Frontal cortex (tissue), 4 donors: ENCODE results near the gene C1orf159. TPM values are rescaled to one million over a fixed set of nuclear protein-coding genes. Genes with fewer than 3 reads are reported as not detected.

Experiments used
- DNase-seq, 2 donors: peaks; one replicate each; pipeline ENCODE4 v3.0.0; 2012; ENCODE audit warnings: low spot score in 2 of 2
- FAIRE-seq: peaks from 2 replicates; lab custom pipeline; 2012; peaks lifted over from hg19 to GRCh38; lab: Jason Lieb, UNC
- total RNA-seq: library from RNA; depleted of rRNA; stranded (reverse); fragments of >200 nt; gene quantifications from one replicate; pipeline ENCODE4 v1.2.3, GENCODE V29; 2014
- donor health status: control.
- donor health status: control.
- donor health status: control.

Gene C1orf159
- total RNA-seq, 1 donor from 2014 or later = 6.1 TPM

DNA sequence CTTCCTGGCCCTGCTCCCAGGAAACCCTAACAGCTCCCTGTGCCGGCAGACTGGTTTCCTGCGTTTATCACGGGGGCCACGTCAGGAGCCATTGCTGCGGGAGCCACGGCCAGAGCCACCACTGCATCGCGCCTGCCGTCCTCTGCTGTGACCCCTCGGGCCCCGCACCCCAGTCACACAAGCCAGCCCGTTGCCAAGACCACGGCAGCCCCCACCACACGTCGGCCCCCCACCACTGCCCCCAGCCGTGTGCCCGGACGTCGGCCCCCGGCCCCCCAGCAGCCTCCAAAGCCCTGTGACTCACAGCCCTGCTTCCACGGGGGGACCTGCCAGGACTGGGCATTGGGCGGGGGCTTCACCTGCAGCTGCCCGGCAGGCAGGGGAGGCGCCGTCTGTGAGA lies 67.9 kb downstream of the C1orf159 start:
- FAIRE-seq = no peak

DNA sequence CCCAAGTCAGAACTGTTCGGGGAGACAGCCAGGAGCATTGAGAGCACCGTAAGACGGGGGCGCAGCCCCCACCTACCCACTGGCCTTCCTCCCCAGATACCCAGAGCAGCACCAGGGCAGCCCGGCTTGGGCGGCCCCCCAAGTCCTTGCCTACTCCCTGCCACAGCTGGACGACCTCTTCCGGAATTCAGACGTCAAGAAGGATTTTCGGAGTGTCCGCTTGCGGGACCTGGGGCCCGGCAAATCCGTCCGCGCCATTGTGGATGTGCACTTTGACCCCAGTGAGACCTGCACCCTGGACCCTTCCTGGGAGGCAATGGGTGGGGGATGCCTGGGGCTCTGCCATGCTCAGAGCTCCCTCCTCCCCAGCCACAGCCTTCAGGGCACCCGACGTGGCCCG lies 68.5 kb downstream of the C1orf159 start:
- DNase-seq = no peak
- no peak for FAIRE-seq

More for the DNA sequence above, 67.9 kb downstream of the C1orf159 start:
- no peak for DNase-seq

DNA sequence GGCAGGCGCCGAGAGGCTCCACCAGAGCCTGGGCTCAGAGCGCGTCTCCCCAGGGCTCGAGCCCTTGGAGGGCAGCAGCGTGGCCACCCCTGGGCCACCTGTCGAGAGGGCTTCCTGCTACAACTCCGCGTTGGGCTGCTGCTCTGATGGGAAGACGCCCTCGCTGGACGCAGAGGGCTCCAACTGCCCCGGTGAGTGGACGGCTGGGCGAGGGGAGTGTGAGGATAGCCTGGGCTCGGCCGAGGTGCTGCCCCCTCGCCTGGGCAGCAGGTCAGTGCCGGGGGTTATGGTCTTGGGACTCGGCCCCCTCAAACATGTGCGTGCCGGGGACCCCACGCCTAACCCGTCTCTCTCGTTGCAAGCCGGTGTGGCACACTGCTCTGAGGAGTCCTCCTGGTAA lies 69.1 kb downstream of the C1orf159 start:
- no peak for FAIRE-seq
- DNase-seq = no peak

DNA sequence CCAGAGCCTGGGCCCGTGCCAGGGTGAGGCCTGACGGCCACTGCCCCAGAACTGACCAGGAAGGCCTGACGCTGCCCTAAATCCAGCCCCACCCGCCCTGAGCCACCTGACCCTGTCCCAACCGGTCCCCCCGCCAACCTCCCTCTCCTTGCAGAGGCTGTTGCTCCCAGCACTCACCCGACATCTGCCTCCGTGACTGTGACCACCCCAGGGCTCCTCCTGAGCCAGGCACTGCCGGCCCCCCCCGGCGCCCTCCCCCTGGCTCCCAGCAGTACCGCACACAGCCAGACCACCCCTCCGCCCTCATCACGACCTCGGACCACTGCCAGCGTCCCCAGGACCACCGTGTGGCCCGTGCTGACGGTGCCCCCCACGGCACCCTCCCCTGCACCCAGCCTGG lies 69.6 kb downstream of the C1orf159 start:
- FAIRE-seq (no peak), DNase-seq (no peak)

DNA sequence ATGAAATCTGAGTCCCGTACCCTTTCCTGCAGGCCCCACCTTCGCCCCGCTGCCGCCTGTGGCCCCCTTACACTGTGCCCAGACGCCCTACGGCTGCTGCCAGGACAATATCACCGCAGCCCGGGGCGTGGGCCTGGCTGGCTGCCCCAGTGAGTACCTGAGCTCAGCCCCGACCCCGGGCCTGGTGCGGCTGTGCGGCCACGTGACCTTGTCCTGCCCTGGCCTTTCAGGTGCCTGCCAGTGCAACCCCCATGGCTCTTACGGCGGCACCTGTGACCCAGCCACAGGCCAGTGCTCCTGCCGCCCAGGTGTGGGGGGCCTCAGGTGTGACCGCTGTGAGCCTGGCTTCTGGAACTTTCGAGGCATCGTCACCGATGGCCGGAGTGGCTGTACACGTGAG lies 70.8 kb downstream of the C1orf159 start:
- FAIRE-seq = no peak
- DNase-seq = no peak

DNA sequence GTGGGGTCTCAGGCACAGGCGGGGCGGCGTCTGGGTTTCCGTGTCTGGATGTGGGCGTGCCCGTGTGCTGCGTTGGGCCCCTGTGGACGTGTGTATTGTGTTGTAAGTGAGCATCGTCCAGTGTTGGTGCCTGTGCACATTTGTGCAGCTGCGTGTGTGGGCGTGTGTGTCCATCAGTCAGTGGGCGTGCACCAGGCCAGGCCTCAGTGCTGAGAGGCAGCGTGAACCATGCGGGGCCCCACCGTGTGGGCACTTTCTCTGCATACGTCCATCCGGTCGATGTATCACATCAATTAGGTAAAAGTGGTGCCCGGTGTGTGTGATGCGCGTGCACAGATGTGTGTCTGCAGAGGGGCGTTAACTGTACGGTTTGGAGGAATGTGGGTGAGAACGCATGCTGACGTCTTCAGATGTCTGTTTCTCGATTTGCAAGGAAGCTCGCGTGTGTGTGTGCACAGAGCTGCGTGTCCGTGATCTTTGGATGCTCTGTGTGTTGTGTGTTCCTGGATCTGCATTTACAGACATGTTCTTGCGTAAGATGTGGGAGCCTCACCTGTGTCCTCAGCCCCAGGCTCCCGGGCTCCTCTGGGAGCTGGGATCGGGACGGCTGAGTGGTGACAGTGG lies 71.3 kb downstream of the C1orf159 start:
- DNase-seq (no peak), FAIRE-seq (no peak)

DNA sequence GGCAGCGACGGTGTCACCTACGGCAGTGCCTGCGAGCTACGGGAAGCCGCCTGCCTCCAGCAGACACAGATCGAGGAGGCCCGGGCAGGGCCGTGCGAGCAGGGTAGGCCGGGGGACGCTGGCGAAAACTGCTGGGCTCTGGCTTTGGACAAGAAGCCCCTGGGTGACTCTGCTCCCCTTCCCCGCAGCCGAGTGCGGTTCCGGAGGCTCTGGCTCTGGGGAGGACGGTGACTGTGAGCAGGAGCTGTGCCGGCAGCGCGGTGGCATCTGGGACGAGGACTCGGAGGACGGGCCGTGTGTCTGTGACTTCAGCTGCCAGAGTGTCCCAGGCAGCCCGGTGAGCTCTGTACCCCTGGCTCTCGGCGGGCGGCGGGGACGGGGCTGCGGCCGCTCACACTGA lies 72.0 kb downstream of the C1orf159 start:
- DNase-seq (no peak), FAIRE-seq (no peak)

DNA sequence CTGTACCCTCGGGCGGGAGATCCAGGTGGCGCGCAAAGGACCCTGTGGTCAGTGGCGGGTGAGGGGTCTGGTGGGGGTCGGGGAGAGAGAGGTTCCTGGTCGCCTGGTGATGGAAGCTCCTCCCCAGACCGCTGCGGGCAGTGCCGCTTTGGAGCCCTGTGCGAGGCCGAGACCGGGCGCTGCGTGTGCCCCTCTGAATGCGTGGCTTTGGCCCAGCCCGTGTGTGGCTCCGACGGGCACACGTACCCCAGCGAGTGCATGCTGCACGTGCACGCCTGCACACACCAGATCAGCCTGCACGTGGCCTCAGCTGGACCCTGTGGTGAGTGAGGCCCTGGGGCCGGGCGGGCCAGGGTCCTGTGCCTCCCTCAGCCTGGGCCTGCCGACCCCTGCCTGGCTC lies 72.5 kb downstream of the C1orf159 start:
- DNase-seq (no peak), FAIRE-seq (no peak)

DNA sequence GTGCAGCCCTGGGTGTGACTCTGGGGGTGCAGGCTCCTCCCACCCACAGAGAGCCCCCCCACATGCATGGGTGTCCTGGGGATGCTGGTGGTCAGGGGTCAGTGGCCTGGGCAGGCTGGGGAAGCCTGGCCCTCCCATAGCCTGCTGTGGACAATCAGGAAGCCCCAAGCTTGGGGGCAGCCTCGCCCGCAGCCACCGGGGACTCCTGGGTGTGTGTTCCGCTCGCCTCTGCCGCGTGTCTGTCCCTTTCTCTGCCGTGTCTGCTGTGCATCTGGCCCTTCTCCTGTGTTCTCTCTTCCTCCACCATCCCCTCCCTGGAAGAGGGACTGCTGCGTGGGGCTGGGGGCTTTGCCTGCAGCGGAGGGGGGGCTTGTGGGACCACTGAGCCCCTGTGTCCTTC lies 73.1 kb downstream of the C1orf159 start:
- FAIRE-seq (no peak), DNase-seq (no peak)

DNA sequence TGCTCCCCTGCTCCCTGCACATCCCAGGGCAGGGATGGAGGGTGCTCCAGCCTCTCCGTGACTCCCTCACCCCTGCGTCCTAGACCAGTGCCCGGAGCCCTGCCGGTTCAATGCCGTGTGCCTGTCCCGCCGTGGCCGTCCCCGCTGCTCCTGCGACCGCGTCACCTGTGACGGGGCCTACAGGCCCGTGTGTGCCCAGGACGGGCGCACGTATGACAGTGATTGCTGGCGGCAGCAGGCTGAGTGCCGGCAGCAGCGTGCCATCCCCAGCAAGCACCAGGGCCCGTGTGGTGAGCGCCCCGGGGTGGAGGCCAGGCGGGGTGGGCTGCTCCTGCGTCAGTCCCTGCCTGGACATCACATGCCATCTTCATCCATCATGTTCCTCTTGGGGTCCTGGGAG lies 74.0 kb downstream of the C1orf159 start:
- DNase-seq = no peak
- no peak for FAIRE-seq

DNA sequence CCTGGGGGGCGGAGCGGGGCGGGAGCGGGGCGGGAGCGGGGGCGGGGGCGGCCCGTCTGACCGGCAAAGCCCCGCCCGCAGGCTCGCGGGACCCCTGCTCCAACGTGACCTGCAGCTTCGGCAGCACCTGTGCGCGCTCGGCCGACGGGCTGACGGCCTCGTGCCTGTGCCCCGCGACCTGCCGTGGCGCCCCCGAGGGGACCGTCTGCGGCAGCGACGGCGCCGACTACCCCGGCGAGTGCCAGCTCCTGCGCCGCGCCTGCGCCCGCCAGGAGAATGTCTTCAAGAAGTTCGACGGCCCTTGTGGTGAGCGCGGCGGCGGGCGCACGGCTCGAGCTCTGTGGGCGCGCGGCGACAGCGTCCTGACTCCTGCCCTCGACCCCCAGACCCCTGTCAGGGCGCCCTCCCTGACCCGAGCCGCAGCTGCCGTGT lies 74.8 kb downstream of the C1orf159 start:
- FAIRE-seq = no peak
- no peak for DNase-seq

DNA sequence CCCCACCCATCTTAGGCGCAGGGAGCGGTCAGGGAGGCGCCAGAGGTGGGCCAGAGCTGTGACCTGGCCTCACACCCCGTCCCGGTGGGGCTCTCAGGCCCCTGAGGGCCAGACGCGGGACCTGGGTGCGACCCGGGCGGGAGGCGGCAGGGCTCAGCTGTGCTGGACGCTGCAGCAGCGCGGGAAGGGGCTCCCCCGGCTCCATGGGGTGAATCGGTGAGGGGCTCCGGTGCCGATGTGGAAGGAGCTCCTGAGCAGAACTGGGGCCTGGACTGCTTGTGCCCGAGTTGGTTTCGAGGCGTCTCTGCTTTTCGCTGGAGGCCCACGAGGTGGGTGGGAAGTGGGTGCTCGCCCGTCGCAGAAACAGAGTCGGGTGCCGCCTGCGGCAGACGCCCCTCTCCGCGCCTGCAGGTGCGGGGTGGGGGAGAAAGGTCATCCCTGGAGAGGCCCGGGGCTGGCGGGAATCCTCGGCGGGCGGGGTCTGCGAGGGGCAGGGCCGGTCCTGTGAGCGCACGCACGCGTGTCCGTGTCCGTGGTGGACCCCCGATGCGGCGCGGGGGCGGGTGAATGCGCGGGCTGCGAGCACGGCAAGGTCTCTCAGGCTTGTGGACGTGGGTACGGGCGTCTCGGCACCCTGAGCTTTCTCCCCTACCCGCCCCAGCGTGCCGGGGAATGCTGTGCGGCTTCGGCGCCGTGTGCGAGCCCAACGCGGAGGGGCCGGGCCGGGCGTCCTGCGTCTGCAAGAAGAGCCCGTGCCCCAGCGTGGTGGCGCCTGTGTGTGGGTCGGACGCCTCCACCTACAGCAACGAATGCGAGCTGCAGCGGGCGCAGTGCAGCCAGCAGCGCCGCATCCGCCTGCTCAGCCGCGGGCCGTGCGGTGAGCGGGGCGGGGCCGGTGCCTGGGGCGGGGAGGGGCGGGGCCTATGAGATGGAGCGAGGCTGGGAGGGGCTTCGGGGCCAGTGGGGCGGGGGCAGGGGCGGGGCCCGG lies 75.6 kb downstream of the C1orf159 start:
- FAIRE-seq (no peak), DNase-seq (peak; percentile 95 to 98)

DNA sequence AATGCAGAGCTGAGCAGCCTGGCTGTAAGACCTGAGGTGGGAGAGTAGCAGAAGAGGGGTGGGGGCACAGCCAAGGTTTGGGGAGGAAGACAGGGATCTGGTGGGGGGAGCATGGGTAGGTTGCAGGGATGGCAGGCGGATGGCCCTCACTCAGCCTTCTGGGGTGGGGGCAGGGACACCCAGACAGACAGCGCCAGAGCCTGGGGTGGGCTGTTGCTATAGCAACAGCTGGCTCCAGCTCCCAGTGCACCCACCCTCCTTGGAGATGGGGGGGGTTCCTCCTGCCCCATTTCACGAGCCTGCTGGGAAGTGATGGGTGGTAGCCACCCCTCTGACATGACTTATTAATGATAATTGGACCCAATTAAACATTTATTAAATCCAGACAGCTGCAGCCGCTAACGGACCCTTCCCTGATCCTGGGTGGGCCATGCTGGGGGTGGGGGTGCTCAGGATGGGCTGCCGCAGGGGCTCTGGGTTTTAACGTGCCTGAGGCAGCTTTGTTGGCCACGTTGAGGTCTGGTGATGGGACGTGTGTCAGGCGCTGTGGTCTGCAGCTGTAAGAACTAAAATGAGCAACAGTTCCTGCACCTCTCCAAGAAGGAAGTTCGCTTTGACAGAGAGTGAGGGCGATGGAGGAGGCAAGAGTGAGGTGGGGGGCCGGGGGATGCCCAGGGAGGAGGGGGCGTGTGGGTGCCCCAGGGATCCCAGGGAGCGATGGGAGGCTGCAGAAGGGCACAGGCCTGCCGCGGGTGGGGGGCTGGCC lies 76.6 kb downstream of the C1orf159 start:
- DNase-seq (no peak), FAIRE-seq (no peak)

DNA sequence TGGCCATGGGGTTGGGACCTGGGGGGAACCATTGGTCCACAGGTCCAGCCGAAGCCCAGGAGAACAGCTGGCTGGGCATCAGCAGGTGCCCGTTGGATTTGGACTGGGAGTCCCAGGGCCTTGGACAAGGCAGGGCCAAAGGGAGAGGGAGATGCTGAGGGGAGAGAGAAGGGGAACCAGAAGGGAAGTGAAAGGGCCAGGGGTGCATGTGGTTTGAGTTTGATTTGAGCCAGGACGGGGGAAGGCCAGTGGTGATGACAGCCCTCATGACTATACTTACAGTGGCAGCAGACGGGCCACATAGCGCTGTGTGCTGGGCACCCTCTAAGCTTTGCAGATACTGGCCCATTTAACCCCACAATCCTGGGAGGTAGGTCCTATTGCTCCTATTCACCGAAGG lies 77.2 kb downstream of the C1orf159 start:
- FAIRE-seq = no peak
- no peak for DNase-seq

DNA sequence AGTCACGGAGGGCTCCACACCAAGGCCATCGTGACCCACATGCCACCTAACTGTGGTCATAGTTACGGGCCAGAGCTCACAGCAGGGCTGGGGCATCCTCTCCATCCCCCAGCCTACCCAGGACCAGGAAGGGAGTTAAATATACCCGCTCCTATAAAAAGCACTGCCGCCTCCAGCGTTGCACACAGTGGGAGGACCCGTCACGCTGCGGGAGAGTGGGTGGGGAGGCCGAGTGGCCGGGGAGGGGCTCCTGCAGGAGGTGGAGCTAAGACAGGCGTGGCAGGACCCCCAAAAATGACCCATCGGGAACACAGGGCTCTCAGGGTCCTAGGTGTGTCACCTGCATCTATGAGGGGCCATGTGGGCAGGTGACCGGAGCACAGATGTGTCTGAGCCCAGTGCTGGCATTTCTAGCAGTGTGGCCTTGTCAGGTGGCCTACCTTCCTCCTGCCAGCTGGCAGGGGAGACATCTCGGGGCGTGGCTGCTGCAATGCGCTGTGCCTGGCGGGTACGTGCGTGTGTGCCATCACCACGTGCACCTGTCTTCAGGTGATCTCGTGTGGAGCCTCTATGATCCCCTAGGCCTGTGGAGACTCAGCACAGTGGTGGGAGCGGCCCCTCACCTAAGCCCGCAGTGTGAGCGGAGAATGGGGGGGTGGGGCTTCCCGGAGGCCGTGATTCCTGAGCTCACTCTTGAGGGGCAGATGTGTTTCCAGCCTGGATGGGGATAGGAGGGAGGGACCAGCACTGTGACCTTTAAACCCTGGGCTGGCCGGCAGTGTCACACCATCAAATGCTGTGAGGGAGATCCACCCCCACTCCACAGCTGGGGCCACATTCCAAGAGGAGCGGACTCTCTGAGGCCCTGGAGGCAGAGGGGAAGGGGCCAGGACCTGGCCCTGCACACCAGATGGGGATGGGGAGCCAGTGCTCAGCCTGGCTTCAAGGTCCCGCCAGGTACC lies 78.2 kb downstream of the C1orf159 start:
- no peak for FAIRE-seq
- no peak for DNase-seq

DNA sequence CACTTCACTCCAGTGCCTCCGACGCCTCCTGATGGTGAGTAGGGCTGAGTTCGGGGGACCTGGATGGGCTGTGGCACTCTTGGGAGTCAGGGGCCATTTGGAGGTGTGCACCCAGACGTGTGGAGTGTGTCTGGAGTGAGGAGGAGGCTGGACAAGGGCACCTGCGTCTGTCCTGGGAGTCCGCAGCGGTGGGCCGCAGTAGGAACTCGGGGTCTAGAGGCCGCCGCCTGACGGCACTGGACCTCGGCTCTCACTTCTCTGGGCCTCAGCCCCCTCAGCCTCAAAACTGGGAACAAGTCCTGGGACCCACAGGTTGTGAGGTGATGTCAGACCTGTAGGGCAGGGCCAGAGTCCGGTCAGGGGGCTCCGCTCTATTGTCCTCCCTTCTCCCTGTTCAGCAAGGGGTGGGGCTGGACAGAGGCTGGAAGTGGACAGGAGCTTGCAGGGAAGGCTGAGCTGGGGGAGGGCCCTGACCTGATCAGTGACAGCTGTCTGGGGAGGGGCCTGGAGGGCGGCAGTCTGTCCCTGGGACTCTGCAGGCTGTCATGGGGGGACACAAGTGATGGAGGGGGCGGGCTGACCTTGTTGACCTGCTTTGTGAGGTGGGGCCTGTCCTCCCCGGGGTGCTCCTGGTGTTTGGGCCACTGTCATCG lies 80.5 kb downstream of the C1orf159 start:
- FAIRE-seq (no peak), DNase-seq (no peak)

DNA sequence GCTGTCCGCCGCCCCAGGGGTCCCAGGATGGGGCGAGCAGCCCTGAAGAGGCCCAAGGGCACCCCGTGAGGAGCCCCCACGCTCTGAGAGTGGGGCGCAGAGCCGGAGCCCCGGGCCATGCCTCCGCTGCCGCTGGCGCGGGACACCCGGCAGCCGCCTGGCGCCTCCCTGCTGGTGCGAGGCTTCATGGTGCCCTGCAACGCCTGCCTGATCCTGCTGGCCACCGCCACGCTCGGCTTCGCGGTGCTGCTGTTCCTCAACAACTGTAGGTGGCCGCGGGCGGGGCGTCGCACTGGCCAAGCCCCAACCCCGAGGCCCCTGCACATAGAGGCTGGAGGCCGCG lies 81.5 kb downstream of the C1orf159 start:
- DNase-seq = no peak
- FAIRE-seq = no peak

DNA sequence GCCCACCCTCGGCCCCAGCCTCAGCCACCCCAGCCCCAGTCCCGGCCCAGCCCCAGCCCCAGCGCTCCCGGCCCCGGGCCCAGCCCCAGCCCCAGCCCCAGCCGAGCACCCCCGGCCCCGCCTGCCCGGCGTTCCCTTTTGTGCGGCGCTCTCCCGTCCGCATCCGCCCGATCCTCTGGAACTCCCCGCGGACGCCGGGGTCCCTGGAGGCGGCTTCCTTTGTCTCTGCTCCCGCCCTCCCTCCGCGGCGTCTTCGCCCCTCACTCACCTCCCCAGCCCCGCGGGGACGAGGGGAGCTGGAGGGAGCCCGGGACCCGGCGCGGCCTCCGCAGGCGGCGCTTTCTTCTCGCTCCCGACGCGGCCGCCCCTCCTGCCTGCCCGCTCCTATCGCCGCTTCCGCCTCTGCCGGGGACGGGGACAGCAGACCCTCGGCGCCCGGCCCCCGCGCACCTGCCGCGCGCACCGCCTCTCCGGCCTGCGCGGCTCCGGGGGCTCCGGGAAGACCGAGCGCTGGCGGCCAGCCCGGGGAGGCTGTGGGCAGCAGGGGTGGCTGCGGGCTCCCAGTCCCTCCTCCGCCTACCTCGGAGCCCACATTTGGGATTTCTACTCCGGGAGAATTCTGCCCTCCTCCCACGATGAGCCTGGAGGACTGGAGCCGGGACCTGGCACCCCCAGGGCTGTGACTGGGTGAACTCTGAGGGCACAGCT lies 82.0 kb downstream of the C1orf159 start:
- FAIRE-seq (no peak), DNase-seq (no peak)
